GM12891 (cell line): ENCODE data around the gene ZDHHC22.

Experiments used
- DNase-seq: peaks from one replicate; pipeline ENCODE4 v3.0.0; 2011; ENCODE audit warnings: low spot score; ENCODE audit not compliant: insufficient read length
- FAIRE-seq: peaks from 2 replicates; lab custom pipeline; 2011; peaks lifted over from hg19 to GRCh38; lab: Jason Lieb, UNC
- PAX5 ChIP-seq: IDR thresholded peaks from 2 replicates; pipeline ENCODE4 v1.6.1; 2011; ENCODE audit warnings: low read length, moderate library complexity, mild to moderate bottlenecking; ENCODE audit not compliant: insufficient read depth, severe bottlenecking
- POLR2A ChIP-seq: IDR thresholded peaks from 2 replicates; pipeline ENCODE4 v1.6.1; 2011; ENCODE audit warnings: low read depth, low read length, control low read depth
- POLR2AphosphoS5 ChIP-seq: IDR thresholded peaks from 2 replicates; pipeline ENCODE4 v1.6.1; 2011; ENCODE audit warnings: low read depth, low read length, control low read depth
- POU2F2 ChIP-seq: IDR thresholded peaks from 2 replicates; pipeline ENCODE4 v1.6.1; 2011; ENCODE audit warnings: low read depth, mild to moderate bottlenecking, control low read depth, low read length, moderate library complexity
- SPI1 ChIP-seq: IDR thresholded peaks from 2 replicates; pipeline ENCODE4 v1.6.1; 2011; ENCODE audit warnings: low read depth, low read length, control low read depth
- TAF1 ChIP-seq: IDR thresholded peaks from 2 replicates; pipeline ENCODE4 v1.6.1; 2011; ENCODE audit warnings: low read depth, low read length, control low read depth

ZDHHC22 gene

GRCh38 chr14:77106666-77107065 is 34.9 kb downstream of the ZDHHC22 start:
- TF ChIP-seq PAX5 (no peak), TAF1 (no peak), SPI1 (no peak), POLR2A (no peak), POLR2AphosphoS5 (no peak), POU2F2 (no peak)
- DNase-seq (no peak), FAIRE-seq (no peak)

GRCh38 chr14:77105145-77105939 is 36.2 kb downstream of the ZDHHC22 start:
- TF ChIP-seq POU2F2 (no peak), POLR2AphosphoS5 (no peak), SPI1 (no peak), PAX5 (no peak), TAF1 (no peak)
- no peak for FAIRE-seq

DNA sequence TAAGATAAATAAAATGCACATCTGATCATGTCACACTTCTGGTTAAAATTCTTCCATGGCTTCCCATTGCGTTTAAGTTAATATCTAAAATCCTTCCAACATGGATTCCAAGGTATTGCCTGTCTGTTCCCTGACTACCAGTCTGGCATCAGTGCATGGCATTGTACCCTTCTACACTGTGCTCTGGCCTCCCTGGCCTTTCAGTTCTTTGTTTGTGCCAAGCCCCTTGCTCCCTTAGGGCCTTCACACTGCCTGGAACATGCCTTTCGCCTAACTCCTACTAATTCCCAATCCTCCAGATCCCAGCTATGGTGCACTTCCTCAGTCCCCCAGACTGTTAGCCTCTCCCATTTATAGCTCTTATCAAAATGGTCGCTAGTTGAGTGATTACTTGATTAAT is 37.2 kb downstream of the ZDHHC22 start:
- FAIRE-seq (no peak), DNase-seq (no peak)
- TF ChIP-seq TAF1 (no peak), PAX5 (no peak)

More at GRCh38 chr14:77105145-77105939, 36.2 kb downstream of the ZDHHC22 start:
- DNase-seq: no peak

GRCh38 chr14:77103951-77104350 is 37.6 kb downstream of the ZDHHC22 start:
- DNase-seq (no peak), FAIRE-seq (no peak)

DNA sequence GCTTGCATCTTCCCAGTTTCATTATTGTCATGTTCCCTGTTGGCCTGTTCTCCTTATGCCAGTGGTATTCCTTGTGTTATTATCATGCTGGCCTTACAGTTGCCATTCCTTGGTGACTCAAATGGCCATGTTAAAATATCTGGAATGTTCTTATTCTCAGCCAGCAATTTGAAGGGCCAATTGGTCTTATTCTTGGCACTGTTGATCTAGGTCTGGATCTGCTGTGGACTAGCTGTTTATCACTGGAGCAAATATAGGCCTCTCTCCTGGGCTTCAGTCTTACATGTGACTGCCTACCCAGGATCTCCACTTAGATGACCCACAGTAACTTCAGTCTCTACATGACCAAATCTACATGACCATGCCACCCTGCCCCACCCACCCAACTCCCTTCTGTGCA is 38.1 kb downstream of the ZDHHC22 start:
- FAIRE-seq: no peak

More at GRCh38 chr14:77103951-77104350, 37.6 kb downstream of the ZDHHC22 start:
- TF ChIP-seq POLR2AphosphoS5: no peak
- TF ChIP-seq POLR2A: no peak
- no peak for TF ChIP-seq SPI1
- no peak for TF ChIP-seq TAF1
- no peak for TF ChIP-seq PAX5
- TF ChIP-seq POU2F2: no peak

GRCh38 chr14:77102154-77102553 is 39.4 kb downstream of the ZDHHC22 start:
- FAIRE-seq (no peak), DNase-seq (no peak)
- TF ChIP-seq POLR2AphosphoS5: no peak
- TF ChIP-seq SPI1: no peak
- no peak for TF ChIP-seq TAF1
- TF ChIP-seq PAX5: no peak
- TF ChIP-seq POLR2A: no peak
- no peak for TF ChIP-seq POU2F2

More for the DNA sequence above, 38.1 kb downstream of the ZDHHC22 start:
- TF ChIP-seq TAF1 (no peak), POLR2A (no peak), POLR2AphosphoS5 (no peak), POU2F2 (no peak), SPI1 (no peak), PAX5 (no peak)
- DNase-seq: no peak

DNA sequence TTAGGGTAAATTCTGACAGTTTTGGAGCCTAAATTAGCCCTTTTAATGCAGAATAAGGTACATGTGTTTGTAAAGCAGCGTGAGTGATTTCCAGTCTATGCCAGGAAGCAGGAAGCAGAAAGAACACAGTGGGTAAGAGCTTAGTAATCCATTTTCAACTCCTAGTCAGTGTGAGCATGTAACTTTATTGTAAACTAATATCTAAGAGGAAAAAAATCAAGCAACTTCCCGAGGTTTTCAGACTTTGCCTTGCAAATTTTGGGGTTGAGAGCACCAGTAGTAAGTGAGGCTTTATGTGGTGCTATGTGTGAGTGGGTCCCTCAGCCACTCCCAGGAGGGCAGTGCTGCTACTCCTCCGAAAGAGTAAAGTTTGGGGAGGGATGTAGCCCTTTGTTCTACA is 40.6 kb downstream of the ZDHHC22 start:
- FAIRE-seq: peak; percentile 5
- DNase-seq: no peak
- TF ChIP-seq SPI1 (no peak), POU2F2 (peak; percentile 43; the same call in 1 of the 2 replicates), POLR2A (no peak), POLR2AphosphoS5 (no peak), PAX5 (no peak), TAF1 (no peak)

DNA sequence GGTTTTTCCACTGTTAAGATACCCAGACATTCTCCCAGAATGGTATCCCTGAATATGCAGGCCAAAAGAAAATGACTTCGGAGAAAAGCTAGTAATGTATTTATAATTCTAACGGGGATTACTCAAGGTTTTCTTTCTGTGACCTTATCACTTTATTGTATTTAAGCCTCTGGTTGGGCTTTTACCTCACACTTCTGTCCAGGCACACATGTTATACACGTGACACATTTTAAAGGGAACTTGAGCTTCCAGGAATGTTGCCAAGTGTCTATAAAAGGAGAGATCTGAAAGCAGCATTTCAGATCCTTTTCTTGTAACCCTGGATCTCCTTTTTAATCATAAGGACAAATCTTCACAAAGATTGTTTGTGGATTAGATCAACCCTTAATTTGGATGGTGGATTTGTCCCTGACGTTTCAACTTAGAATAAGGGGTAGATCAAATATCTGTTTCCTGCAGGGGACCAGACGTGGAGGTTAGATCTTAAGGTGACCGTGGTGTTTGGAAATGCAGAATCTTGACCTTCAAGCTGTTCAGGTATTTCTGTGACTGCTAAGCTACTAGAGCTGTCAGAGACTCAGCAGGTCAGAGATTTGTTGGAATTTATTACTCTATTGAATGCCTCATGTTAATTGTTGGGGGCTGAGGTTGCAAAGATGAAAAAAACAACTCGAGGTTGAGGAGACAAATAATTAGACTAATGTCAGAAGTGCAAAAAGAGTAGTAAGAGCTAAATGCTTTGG is 42.0 kb downstream of the ZDHHC22 start:
- no peak for DNase-seq
- no peak for FAIRE-seq
- TF ChIP-seq TAF1 (no peak), SPI1 (no peak), POLR2A (no peak), PAX5 (no peak), POU2F2 (no peak), POLR2AphosphoS5 (no peak)
